Measurements from ENCODE around the gene CEBPG.

Gene CEBPG

GRCh38 chr19:33383720-33384292, 10.3 kb downstream of the CEBPG start:
- DNase-seq = no peak

GRCh38 chr19:33384983-33385382, 11.5 kb downstream of the CEBPG start:
- DNase-seq = no peak

GRCh38 chr19:33385956-33386355, 12.4 kb downstream of the CEBPG start:
- no peak for DNase-seq

- no peak for DNase-seq
Observed at GRCh38 chr19:33386361-33386858, 12.9 kb downstream of the CEBPG start.

- DNase-seq = no peak
Observed at GRCh38 chr19:33387351-33388230, 14.1 kb downstream of the CEBPG start.

- no peak for DNase-seq
Observed at GRCh38 chr19:33388231-33388724, 14.8 kb downstream of the CEBPG start.

GRCh38 chr19:33388725-33389420, 15.4 kb downstream of the CEBPG start:
- DNase-seq = no peak

- DNase-seq = no peak
Observed at GRCh38 chr19:33389421-33390100, 16.1 kb downstream of the CEBPG start.

GRCh38 chr19:33390101-33390907, 16.8 kb downstream of the CEBPG start:
- DNase-seq = no peak

- no peak for DNase-seq
Observed at GRCh38 chr19:33390908-33391630, 17.6 kb downstream of the CEBPG start.

GRCh38 chr19:33391631-33392249, 18.2 kb downstream of the CEBPG start:
- DNase-seq = no peak

- DNase-seq = peak; percentile 79
Observed at GRCh38 chr19:33392341-33393285, 19.1 kb downstream of the CEBPG start.

GRCh38 chr19:33393286-33394005, 19.9 kb downstream of the CEBPG start:
- DNase-seq = peak; percentile 47

- no peak for DNase-seq
Observed at GRCh38 chr19:33394006-33394722, 20.7 kb downstream of the CEBPG start.

GRCh38 chr19:33394723-33395560, 21.4 kb downstream of the CEBPG start:
- DNase-seq = no peak

- no peak for DNase-seq
Observed at GRCh38 chr19:33395561-33396550, 22.3 kb downstream of the CEBPG start.

All from NCI-H345 (cell line).